K562 (cell line): ENCODE data around the gene ZNF792. TPM values are rescaled to one million over a fixed set of nuclear protein-coding genes. Genes with fewer than 3 reads are reported as not detected.
A peak's percentile ranks its signal among the peaks of the same experiment; 100 is the strongest.

Experiments
- ETV5 ChIP-seq: sonication (generic); formaldehyde crosslinking; IDR thresholded peaks from 2 replicates; pipeline ENCODE4 v1.4.0; 2020; ENCODE audit warnings: low read depth, mild to moderate bottlenecking, missing genetic modification reagents
- GTF2A2 ChIP-seq: IDR thresholded peaks from 2 replicates; pipeline ENCODE4 v1.6.1; 2016; ENCODE audit warnings: mild to moderate bottlenecking, missing genetic modification characterization, missing compliant biosample characterization
- KDM1A ChIP-seq, 2 experiments: fragments of 450-650 bp; IDR thresholded peaks; 2 replicates each; pipeline ENCODE4 v1.6.1; 2016; ENCODE audit warnings: mild to moderate bottlenecking in 2 of 2
- MEIS2 ChIP-seq: fragments of 450-650 bp; IDR thresholded peaks from 2 replicates; pipeline ENCODE4 v1.6.1; 2014; ENCODE audit warnings: mild to moderate bottlenecking; ENCODE audit not compliant: partially characterized antibody
- NFIC ChIP-seq: fragments of 450-650 bp; IDR thresholded peaks from 2 replicates; pipeline ENCODE4 v1.6.1; 2017; ENCODE audit warnings: mild to moderate bottlenecking, inconsistent platforms
- ZNF133 ChIP-seq: fragments of 250-450 bp; sonication (Bioruptor Pico); IDR thresholded peaks from 2 replicates; pipeline ENCODE4 v1.4.0; 2020; ENCODE audit warnings: mild to moderate bottlenecking
- ZNF395 ChIP-seq: fragments of 200-800 bp; sonication (Bioruptor generic); IDR thresholded peaks from 2 replicates; pipeline ENCODE4 v1.6.1; 2017; ENCODE audit warnings: missing genetic modification characterization, missing compliant biosample characterization
- polyA plus RNA-seq, 8 experiments: library from polyadenylated mRNA; depleted of rRNA in 4 of 8; stranded (reverse) in 5 of 8; unstranded in 3 of 8; fragments of >200 nt; fragmentation: Nextera tagmentation in 2 of 8; fragmentation: Illumina TruSeq in 1 of 8; extraction: Ambion mirVana in 2 of 8; extraction: Trizol in 1 of 8; gene quantifications; 2 replicates each; pipeline versions ENCODE4 v1.2.1 to v1.2.3, GENCODE V29; 2011 to 2014; ENCODE audit warnings: inconsistent platforms in 1 of 8, missing spikeins in 1 of 8
- total RNA-seq, 7 experiments: library from RNA; depleted of rRNA in 6 of 7; stranded (reverse); fragments of >200 nt in 6 of 7; fragmentation: Illumina TruSeq in 2 of 7; extraction: Trizol in 2 of 7; gene quantifications; 2 replicates each; pipeline versions ENCODE4 v1.2.1 to v1.2.3, GENCODE V29; 2011 to 2021; ENCODE audit warnings: low replicate concordance in 1 of 7
- TF ChIP-seq, protein P1 (sequence below): fragments of 200-800 bp; sonication (Bioruptor generic); IDR thresholded peaks from 2 replicates; pipeline ENCODE4 v1.6.1; 2016; ENCODE audit warnings: missing genetic modification characterization, missing compliant biosample characterization
- TF ChIP-seq, protein P2 (sequence below): fragments of 450-650 bp; IDR thresholded peaks from 2 replicates; pipeline ENCODE4 v1.6.1; 2016; ENCODE audit warnings: mild to moderate bottlenecking, moderate library complexity

ZNF792 gene
- total and polyA plus RNA-seq, 9 of the 15 experiments (the other 6 are each of a cell fraction or from before 2014, with no cell fraction given), result 3.3 to 16.5 (median 10.4) TPM

DNA sequence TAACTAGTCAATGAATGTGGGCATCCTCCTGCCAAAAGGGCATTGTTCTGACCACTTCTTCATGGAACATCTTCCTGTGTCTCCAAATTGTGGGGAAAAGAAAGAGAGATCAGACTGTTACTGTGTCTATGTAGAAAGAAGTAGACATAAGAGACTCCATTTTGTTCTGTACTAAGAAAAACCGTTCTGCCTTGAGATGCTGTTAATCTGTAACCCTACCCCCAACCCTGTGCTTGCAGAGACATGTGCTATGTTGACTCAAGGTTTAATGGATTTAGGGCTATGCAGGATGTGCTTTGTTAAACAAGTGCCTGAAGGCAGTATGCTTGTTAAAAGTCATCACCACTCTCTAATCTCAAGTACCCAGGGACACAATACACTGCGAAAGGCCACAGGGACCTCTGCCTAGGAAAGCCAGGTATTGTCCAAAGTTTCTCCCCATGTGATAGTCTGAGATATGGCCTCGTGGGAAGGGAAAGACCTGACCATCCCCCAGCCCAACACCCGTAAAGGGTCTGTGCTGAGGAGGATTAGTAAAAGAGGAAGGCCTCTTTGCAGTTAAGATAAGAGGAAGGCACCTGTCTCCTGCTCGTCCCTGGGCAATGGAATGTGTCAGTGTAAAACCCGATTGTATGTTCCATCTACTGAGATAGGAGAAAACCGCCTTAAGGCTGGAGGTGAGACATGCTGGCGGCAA is 43.8 kb downstream of the ZNF792 start (continued):
- TF ChIP-seq, protein P1, sequence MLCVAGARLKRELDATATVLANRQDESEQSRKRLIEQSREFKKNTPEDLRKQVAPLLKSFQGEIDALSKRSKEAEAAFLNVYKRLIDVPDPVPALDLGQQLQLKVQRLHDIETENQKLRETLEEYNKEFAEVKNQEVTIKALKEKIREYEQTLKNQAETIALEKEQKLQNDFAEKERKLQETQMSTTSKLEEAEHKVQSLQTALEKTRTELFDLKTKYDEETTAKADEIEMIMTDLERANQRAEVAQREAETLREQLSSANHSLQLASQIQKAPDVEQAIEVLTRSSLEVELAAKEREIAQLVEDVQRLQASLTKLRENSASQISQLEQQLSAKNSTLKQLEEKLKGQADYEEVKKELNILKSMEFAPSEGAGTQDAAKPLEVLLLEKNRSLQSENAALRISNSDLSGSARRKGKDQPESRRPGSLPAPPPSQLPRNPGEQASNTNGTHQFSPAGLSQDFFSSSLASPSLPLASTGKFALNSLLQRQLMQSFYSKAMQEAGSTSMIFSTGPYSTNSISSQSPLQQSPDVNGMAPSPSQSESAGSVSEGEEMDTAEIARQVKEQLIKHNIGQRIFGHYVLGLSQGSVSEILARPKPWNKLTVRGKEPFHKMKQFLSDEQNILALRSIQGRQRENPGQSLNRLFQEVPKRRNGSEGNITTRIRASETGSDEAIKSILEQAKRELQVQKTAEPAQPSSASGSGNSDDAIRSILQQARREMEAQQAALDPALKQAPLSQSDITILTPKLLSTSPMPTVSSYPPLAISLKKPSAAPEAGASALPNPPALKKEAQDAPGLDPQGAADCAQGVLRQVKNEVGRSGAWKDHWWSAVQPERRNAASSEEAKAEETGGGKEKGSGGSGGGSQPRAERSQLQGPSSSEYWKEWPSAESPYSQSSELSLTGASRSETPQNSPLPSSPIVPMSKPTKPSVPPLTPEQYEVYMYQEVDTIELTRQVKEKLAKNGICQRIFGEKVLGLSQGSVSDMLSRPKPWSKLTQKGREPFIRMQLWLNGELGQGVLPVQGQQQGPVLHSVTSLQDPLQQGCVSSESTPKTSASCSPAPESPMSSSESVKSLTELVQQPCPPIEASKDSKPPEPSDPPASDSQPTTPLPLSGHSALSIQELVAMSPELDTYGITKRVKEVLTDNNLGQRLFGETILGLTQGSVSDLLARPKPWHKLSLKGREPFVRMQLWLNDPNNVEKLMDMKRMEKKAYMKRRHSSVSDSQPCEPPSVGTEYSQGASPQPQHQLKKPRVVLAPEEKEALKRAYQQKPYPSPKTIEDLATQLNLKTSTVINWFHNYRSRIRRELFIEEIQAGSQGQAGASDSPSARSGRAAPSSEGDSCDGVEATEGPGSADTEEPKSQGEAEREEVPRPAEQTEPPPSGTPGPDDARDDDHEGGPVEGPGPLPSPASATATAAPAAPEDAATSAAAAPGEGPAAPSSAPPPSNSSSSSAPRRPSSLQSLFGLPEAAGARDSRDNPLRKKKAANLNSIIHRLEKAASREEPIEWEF (CRISPR knock-in tag), result peak; percentile 74; the same call in 1 of the 2 replicates
- TF ChIP-seq ZNF133 (CRISPR knock-in tag) (0 out of 2 replicates have a peak, but pooled peaks have one; percentile 52), KDM1A (IDR thresholded peaks at IDR 0.05) (peak; percentile 91), ZNF395 (CRISPR knock-in tag) (peak; percentile 77), ETV5 (peak; percentile 60; the same call in 1 of the 2 replicates), MEIS2 (peak; percentile 53), GTF2A2 (tag) (peak; percentile 75; the same call in 1 of the 2 replicates), NFIC (peak; percentile 82)
- TF ChIP-seq, protein P2, sequence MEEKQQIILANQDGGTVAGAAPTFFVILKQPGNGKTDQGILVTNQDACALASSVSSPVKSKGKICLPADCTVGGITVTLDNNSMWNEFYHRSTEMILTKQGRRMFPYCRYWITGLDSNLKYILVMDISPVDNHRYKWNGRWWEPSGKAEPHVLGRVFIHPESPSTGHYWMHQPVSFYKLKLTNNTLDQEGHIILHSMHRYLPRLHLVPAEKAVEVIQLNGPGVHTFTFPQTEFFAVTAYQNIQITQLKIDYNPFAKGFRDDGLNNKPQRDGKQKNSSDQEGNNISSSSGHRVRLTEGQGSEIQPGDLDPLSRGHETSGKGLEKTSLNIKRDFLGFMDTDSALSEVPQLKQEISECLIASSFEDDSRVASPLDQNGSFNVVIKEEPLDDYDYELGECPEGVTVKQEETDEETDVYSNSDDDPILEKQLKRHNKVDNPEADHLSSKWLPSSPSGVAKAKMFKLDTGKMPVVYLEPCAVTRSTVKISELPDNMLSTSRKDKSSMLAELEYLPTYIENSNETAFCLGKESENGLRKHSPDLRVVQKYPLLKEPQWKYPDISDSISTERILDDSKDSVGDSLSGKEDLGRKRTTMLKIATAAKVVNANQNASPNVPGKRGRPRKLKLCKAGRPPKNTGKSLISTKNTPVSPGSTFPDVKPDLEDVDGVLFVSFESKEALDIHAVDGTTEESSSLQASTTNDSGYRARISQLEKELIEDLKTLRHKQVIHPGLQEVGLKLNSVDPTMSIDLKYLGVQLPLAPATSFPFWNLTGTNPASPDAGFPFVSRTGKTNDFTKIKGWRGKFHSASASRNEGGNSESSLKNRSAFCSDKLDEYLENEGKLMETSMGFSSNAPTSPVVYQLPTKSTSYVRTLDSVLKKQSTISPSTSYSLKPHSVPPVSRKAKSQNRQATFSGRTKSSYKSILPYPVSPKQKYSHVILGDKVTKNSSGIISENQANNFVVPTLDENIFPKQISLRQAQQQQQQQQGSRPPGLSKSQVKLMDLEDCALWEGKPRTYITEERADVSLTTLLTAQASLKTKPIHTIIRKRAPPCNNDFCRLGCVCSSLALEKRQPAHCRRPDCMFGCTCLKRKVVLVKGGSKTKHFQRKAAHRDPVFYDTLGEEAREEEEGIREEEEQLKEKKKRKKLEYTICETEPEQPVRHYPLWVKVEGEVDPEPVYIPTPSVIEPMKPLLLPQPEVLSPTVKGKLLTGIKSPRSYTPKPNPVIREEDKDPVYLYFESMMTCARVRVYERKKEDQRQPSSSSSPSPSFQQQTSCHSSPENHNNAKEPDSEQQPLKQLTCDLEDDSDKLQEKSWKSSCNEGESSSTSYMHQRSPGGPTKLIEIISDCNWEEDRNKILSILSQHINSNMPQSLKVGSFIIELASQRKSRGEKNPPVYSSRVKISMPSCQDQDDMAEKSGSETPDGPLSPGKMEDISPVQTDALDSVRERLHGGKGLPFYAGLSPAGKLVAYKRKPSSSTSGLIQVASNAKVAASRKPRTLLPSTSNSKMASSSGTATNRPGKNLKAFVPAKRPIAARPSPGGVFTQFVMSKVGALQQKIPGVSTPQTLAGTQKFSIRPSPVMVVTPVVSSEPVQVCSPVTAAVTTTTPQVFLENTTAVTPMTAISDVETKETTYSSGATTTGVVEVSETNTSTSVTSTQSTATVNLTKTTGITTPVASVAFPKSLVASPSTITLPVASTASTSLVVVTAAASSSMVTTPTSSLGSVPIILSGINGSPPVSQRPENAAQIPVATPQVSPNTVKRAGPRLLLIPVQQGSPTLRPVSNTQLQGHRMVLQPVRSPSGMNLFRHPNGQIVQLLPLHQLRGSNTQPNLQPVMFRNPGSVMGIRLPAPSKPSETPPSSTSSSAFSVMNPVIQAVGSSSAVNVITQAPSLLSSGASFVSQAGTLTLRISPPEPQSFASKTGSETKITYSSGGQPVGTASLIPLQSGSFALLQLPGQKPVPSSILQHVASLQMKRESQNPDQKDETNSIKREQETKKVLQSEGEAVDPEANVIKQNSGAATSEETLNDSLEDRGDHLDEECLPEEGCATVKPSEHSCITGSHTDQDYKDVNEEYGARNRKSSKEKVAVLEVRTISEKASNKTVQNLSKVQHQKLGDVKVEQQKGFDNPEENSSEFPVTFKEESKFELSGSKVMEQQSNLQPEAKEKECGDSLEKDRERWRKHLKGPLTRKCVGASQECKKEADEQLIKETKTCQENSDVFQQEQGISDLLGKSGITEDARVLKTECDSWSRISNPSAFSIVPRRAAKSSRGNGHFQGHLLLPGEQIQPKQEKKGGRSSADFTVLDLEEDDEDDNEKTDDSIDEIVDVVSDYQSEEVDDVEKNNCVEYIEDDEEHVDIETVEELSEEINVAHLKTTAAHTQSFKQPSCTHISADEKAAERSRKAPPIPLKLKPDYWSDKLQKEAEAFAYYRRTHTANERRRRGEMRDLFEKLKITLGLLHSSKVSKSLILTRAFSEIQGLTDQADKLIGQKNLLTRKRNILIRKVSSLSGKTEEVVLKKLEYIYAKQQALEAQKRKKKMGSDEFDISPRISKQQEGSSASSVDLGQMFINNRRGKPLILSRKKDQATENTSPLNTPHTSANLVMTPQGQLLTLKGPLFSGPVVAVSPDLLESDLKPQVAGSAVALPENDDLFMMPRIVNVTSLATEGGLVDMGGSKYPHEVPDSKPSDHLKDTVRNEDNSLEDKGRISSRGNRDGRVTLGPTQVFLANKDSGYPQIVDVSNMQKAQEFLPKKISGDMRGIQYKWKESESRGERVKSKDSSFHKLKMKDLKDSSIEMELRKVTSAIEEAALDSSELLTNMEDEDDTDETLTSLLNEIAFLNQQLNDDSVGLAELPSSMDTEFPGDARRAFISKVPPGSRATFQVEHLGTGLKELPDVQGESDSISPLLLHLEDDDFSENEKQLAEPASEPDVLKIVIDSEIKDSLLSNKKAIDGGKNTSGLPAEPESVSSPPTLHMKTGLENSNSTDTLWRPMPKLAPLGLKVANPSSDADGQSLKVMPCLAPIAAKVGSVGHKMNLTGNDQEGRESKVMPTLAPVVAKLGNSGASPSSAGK, result peak; percentile 52; the same call in 1 of the 2 replicates
